HEK293 (cell line): ENCODE results near the gene RTBDN.

Experiments
- HOXC10 ChIP-seq: sonication (generic); formaldehyde crosslinking; IDR thresholded peaks from 2 replicates; pipeline ENCODE4 v1.8.1; 2023; ENCODE audit warnings: mild to moderate bottlenecking, missing genetic modification reagents
- IKZF3 ChIP-seq: fragments of 450-650 bp; IDR thresholded peaks from 2 replicates; pipeline ENCODE4 v1.5.0; 2018; ENCODE audit warnings: missing biosample characterization, mild to moderate bottlenecking, missing genetic modification characterization, moderate library complexity
- OSR2 ChIP-seq: fragments of 450-650 bp; formaldehyde crosslinking; IDR thresholded peaks from 2 replicates; pipeline ENCODE4 v1.5.1; 2016; ENCODE audit warnings: missing biosample characterization, missing genetic modification characterization
- ZBTB10 ChIP-seq: fragments of 450-650 bp; formaldehyde crosslinking; IDR thresholded peaks from 2 replicates; pipeline ENCODE4 v1.5.1; 2016; ENCODE audit warnings: missing biosample characterization, missing genetic modification characterization
- ZBTB11 ChIP-seq: fragments of 450-650 bp; formaldehyde crosslinking; conservative IDR thresholded peaks from 2 replicates; pipeline ENCODE4 v1.5.1; 2016; ENCODE audit warnings: low read depth, missing biosample characterization, missing genetic modification characterization
- ZBTB20 ChIP-seq: fragments of 450-650 bp; formaldehyde crosslinking; IDR thresholded peaks from 2 replicates; pipeline ENCODE4 v1.5.1; 2016; ENCODE audit warnings: missing biosample characterization, missing genetic modification characterization
- ZBTB21 ChIP-seq: fragments of 450-650 bp; formaldehyde crosslinking; IDR thresholded peaks from 2 replicates; pipeline ENCODE4 v1.5.1; 2017; ENCODE audit warnings: missing biosample characterization, missing genetic modification characterization
- ZBTB8A ChIP-seq: fragments of 450-650 bp; formaldehyde crosslinking; IDR thresholded peaks from 2 replicates; pipeline ENCODE4 v1.5.1; 2016; ENCODE audit warnings: missing biosample characterization, missing genetic modification characterization
- ZFHX2 ChIP-seq: fragments of 450-650 bp; formaldehyde crosslinking; conservative IDR thresholded peaks from 2 replicates; pipeline ENCODE4 v1.5.1; 2016; ENCODE audit warnings: missing biosample characterization, missing genetic modification characterization
- ZIC2 ChIP-seq: fragments of 450-650 bp; formaldehyde crosslinking; IDR thresholded peaks from 2 replicates; pipeline ENCODE4 v1.5.1; 2016; ENCODE audit warnings: missing biosample characterization, missing genetic modification characterization
- ZNF18 ChIP-seq: fragments of 450-650 bp; formaldehyde crosslinking; IDR thresholded peaks from 2 replicates; pipeline ENCODE4 v1.5.1; 2016; ENCODE audit warnings: missing biosample characterization, missing genetic modification characterization
- ZNF223 ChIP-seq: fragments of 450-650 bp; formaldehyde crosslinking; IDR thresholded peaks from 2 replicates; pipeline ENCODE4 v1.5.1; 2016; ENCODE audit warnings: missing biosample characterization, missing genetic modification characterization
- ZNF248 ChIP-seq: fragments of 450-650 bp; formaldehyde crosslinking; IDR thresholded peaks from 2 replicates; pipeline ENCODE4 v1.5.1; 2017; ENCODE audit warnings: missing biosample characterization, missing genetic modification characterization
- ZNF341 ChIP-seq: fragments of 450-650 bp; formaldehyde crosslinking; IDR thresholded peaks from 2 replicates; pipeline ENCODE4; 2016; ENCODE audit warnings: low read depth, missing biosample characterization, missing genetic modification characterization
- ZNF449 ChIP-seq: fragments of 450-650 bp; formaldehyde crosslinking; IDR thresholded peaks from 2 replicates; pipeline ENCODE4 v1.5.1; 2017; ENCODE audit warnings: missing biosample characterization, mild to moderate bottlenecking, missing genetic modification characterization, moderate library complexity
- ZNF544 ChIP-seq: fragments of 450-650 bp; formaldehyde crosslinking; IDR thresholded peaks from 2 replicates; pipeline ENCODE4 v1.5.0; 2017; ENCODE audit warnings: missing biosample characterization, missing genetic modification characterization
- ZNF549 ChIP-seq: fragments of 450-650 bp; IDR thresholded peaks from 2 replicates; pipeline ENCODE4 v1.5.1; 2018; ENCODE audit warnings: missing biosample characterization, missing genetic modification characterization, mild to moderate bottlenecking, inconsistent platforms, moderate library complexity
- ZNF585B ChIP-seq: fragments of 450-650 bp; formaldehyde crosslinking; IDR thresholded peaks from 2 replicates; pipeline ENCODE4 v1.5.1; 2016; ENCODE audit warnings: missing biosample characterization, missing genetic modification characterization
- ZNF610 ChIP-seq: fragments of 450-650 bp; formaldehyde crosslinking; IDR thresholded peaks from 2 replicates; pipeline ENCODE4 v1.5.1; 2016; ENCODE audit warnings: missing biosample characterization, missing genetic modification characterization, borderline replicate concordance
- ZNF626 ChIP-seq: fragments of 450-650 bp; sonication (Bioruptor Pico); formaldehyde crosslinking; IDR thresholded peaks from 2 replicates; pipeline ENCODE4 v1.5.1; 2018; ENCODE audit warnings: missing biosample characterization, missing genetic modification characterization, inconsistent platforms
- ZNF629 ChIP-seq: fragments of 450-650 bp; formaldehyde crosslinking; IDR thresholded peaks from 2 replicates; pipeline ENCODE4 v1.5.1; 2017; ENCODE audit warnings: missing biosample characterization, missing genetic modification characterization
- ZNF639 ChIP-seq: fragments of 450-650 bp; formaldehyde crosslinking; IDR thresholded peaks from 2 replicates; pipeline ENCODE4 v1.5.1; 2016; ENCODE audit warnings: missing biosample characterization, missing genetic modification characterization
- ZNF654 ChIP-seq: fragments of 450-650 bp; formaldehyde crosslinking; IDR thresholded peaks from 2 replicates; pipeline ENCODE4 v1.5.1; 2016; ENCODE audit warnings: low read depth, missing biosample characterization, missing genetic modification characterization
- ZNF791 ChIP-seq: fragments of 450-650 bp; formaldehyde crosslinking; IDR thresholded peaks from 2 replicates; pipeline ENCODE4 v1.5.1; 2016; ENCODE audit warnings: missing biosample characterization, missing genetic modification characterization
- TF ChIP-seq, protein P1 (sequence below): sonication (generic); formaldehyde crosslinking; IDR thresholded peaks from 2 replicates; pipeline ENCODE4 v1.8.1; 2022; ENCODE audit warnings: mild to moderate bottlenecking, moderate library complexity, missing genetic modification reagents
- TF ChIP-seq, protein P2 (sequence below): fragments of 450-650 bp; formaldehyde crosslinking; IDR thresholded peaks from 2 replicates; pipeline ENCODE4 v1.5.1; 2016; ENCODE audit warnings: missing biosample characterization, missing genetic modification characterization

The RTBDN gene

GRCh38 chr19:12793290-12794195 lies 40.8 kb downstream of the RTBDN start (continued):
- TF ChIP-seq ZNF449 (tag by site-specific recombination): peak; percentile 48; the same call in 1 of the 2 replicates
- TF ChIP-seq ZFHX2 (tag by site-specific recombination): peak; percentile 96
- no peak for TF ChIP-seq ZNF544 (tag by site-specific recombination)
- TF ChIP-seq ZNF654 (tag by site-specific recombination): no peak
- TF ChIP-seq ZBTB21 (tag by site-specific recombination): peak; percentile 46; the same call in 1 of the 2 replicates
- TF ChIP-seq ZBTB11: peak; percentile 57
- no peak for TF ChIP-seq ZNF626 (tag by site-specific recombination)
- peak; percentile 43; the same call in 1 of the 2 replicates for TF ChIP-seq ZBTB10 (tag by site-specific recombination)
- no peak for TF ChIP-seq ZNF549 (tag by site-specific recombination)
- TF ChIP-seq, protein P1, sequence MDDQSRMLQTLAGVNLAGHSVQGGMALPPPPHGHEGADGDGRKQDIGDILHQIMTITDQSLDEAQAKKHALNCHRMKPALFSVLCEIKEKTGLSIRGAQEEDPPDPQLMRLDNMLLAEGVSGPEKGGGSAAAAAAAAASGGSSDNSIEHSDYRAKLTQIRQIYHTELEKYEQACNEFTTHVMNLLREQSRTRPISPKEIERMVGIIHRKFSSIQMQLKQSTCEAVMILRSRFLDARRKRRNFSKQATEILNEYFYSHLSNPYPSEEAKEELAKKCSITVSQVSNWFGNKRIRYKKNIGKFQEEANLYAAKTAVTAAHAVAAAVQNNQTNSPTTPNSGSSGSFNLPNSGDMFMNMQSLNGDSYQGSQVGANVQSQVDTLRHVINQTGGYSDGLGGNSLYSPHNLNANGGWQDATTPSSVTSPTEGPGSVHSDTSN (CRISPR knock-in tag): peak; percentile 69; the same call in 1 of the 2 replicates
- TF ChIP-seq ZIC2 (tag by site-specific recombination): peak; percentile 26; the same call in 1 of the 2 replicates
- TF ChIP-seq ZNF639 (tag by site-specific recombination): no peak
- peak; percentile 75; the same call in 1 of the 2 replicates for TF ChIP-seq ZBTB8A
- TF ChIP-seq, protein P2, sequence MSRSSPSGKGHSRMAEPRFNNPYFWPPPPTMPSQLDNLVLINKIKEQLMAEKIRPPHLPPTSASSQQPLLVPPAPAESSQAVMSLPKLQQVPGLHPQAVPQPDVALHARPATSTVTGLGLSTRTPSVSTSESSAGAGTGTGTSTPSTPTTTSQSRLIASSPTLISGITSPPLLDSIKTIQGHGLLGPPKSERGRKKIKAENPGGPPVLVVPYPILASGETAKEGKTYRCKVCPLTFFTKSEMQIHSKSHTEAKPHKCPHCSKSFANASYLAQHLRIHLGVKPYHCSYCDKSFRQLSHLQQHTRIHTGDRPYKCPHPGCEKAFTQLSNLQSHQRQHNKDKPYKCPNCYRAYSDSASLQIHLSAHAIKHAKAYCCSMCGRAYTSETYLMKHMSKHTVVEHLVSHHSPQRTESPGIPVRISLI: peak; percentile 91
- TF ChIP-seq ZNF223 (tag by site-specific recombination): 0 out of 2 replicates have a peak, but pooled peaks have one; percentile 32
- no peak for TF ChIP-seq ZNF248 (tag by site-specific recombination)
- peak; percentile 62 for TF ChIP-seq ZNF341 (tag by site-specific recombination)
- TF ChIP-seq OSR2 (tag by site-specific recombination): no peak
- no peak for TF ChIP-seq ZNF791 (tag by site-specific recombination)
- TF ChIP-seq ZNF18: no peak
- peak; percentile 80 for TF ChIP-seq ZNF629
- no peak for TF ChIP-seq ZNF585B
- peak; percentile 97 for TF ChIP-seq ZBTB20 (tag by site-specific recombination)
- peak; percentile 90 for TF ChIP-seq IKZF3 (tag by site-specific recombination)
- TF ChIP-seq ZNF610 (tag by site-specific recombination): no peak
- no peak for TF ChIP-seq HOXC10 (CRISPR knock-in tag)
